Measurements from ENCODE around the gene MBNL1.

MBNL1 gene

GRCh38 chr3:152348436-152349177 lies 79.9 kb downstream of the MBNL1 start:
- TF ChIP-seq ZFX (IDR thresholded peaks at IDR 0.05; ENCODE audit: borderline replicate concordance) (no peak), CTCF (IDR thresholded peaks at IDR 0.05) (no peak)
- H3K27ac ChIP-seq = no peak overlapping the region

GRCh38 chr3:152349392-152349791 lies 80.7 kb downstream of the MBNL1 start:
- H3K27ac ChIP-seq = no peak overlapping the region
- no peak for TF ChIP-seq CTCF (IDR thresholded peaks at IDR 0.05)
- no peak for TF ChIP-seq ZFX (IDR thresholded peaks at IDR 0.05; ENCODE audit: borderline replicate concordance)

GRCh38 chr3:152350139-152350538 lies 81.4 kb downstream of the MBNL1 start:
- H3K27ac ChIP-seq = no peak overlapping the region
- TF ChIP-seq ZFX (IDR thresholded peaks at IDR 0.05; ENCODE audit: borderline replicate concordance) (no peak), CTCF (IDR thresholded peaks at IDR 0.05) (no peak)

GRCh38 chr3:152350776-152351175 lies 82.0 kb downstream of the MBNL1 start:
- H3K27ac ChIP-seq = no peak overlapping the region
- no peak for TF ChIP-seq ZFX (IDR thresholded peaks at IDR 0.05; ENCODE audit: borderline replicate concordance)
- TF ChIP-seq CTCF (IDR thresholded peaks at IDR 0.05) = no peak

- TF ChIP-seq ZFX (IDR thresholded peaks at IDR 0.05; ENCODE audit: borderline replicate concordance) = no peak
- TF ChIP-seq CTCF (IDR thresholded peaks at IDR 0.05) = no peak
- H3K27ac ChIP-seq = no peak overlapping the region
Measured at GRCh38 chr3:152352554-152352953, 83.8 kb downstream of the MBNL1 start.

GRCh38 chr3:152353578-152353977 lies 84.8 kb downstream of the MBNL1 start:
- H3K27ac ChIP-seq = no peak overlapping the region
- no peak for TF ChIP-seq ZFX (IDR thresholded peaks at IDR 0.05; ENCODE audit: borderline replicate concordance)

GRCh38 chr3:152355744-152356665 lies 87.3 kb downstream of the MBNL1 start:
- TF ChIP-seq ZFX (IDR thresholded peaks at IDR 0.05; ENCODE audit: borderline replicate concordance) (no peak), CTCF (IDR thresholded peaks at IDR 0.05) (no peak)
- no peak overlapping the region for H3K27ac ChIP-seq
